Glomerular visceral epithelial cell (primary cell): ENCODE measurements around the gene MED1.
"Not testable (repeated sequence)": the region's sequence is repeated elsewhere in the genome, so short reads cannot be mapped to it uniquely, and the experiment has no call there.

ENCODE experiments used
- DNase-seq: peaks from one replicate; pipeline ENCODE4 v3.0.0-alpha.2; 2016; ENCODE audit errors: extremely low spot score

The MED1 gene

GRCh38 chr17:39450847-39451581 lies at the start of gene MED1:
MED1 (minus strand) TSS chr17:39451263; CDS start chr17:39451062, 201 bp downstream.
- DNase-seq, result peak; percentile 98

GRCh38 chr17:39496921-39497320 lies 45.9 kb upstream of the MED1 start:
- not testable (repeated sequence) for DNase-seq

GRCh38 chr17:39487946-39488345 lies 36.9 kb upstream of the MED1 start:
- DNase-seq, result peak; percentile 6

GRCh38 chr17:39487490-39487889 lies 36.4 kb upstream of the MED1 start:
- not testable (repeated sequence) for DNase-seq

GRCh38 chr17:39486242-39486641 lies 35.2 kb upstream of the MED1 start:
- DNase-seq, result no peak

GRCh38 chr17:39485555-39485954 lies 34.5 kb upstream of the MED1 start:
- peak; percentile 87 for DNase-seq

- no peak for DNase-seq
These were observed 33.1 kb upstream of the MED1 start for GRCh38 chr17:39484178-39484577.

- no peak for DNase-seq
These were observed 32.4 kb upstream of the MED1 start for GRCh38 chr17:39483506-39483905.

- DNase-seq, result not testable (repeated sequence)
These were observed 28.6 kb upstream of the MED1 start for GRCh38 chr17:39479631-39480030.

GRCh38 chr17:39473310-39473709 lies 22.2 kb upstream of the MED1 start:
- no peak for DNase-seq

- not testable (repeated sequence) for DNase-seq
These were observed 17.5 kb upstream of the MED1 start for GRCh38 chr17:39468610-39469009.

- DNase-seq, result not testable (repeated sequence)
These were observed 13.6 kb upstream of the MED1 start for GRCh38 chr17:39464639-39465181.

- DNase-seq, result peak; percentile 12
These were observed 11.7 kb upstream of the MED1 start for GRCh38 chr17:39462631-39463375.

GRCh38 chr17:39461926-39462569 lies 11.0 kb upstream of the MED1 start:
- no peak for DNase-seq

- DNase-seq, result peak; percentile 99
These were observed 10.3 kb upstream of the MED1 start, which contains the start of gene CDK12 for GRCh38 chr17:39461113-39461925. CDK12 (plus strand) TSS chr17:39461486; CDS start chr17:39462072, 586 bp downstream.

GRCh38 chr17:39455919-39456318 lies 4.9 kb upstream of the MED1 start:
- no peak for DNase-seq

- no peak for DNase-seq
These were observed 1.0 kb downstream of the MED1 start for GRCh38 chr17:39450051-39450450.

- no peak for DNase-seq
These were observed 3.5 kb downstream of the MED1 start for GRCh38 chr17:39447561-39447960.

- no peak for DNase-seq
These were observed 7.7 kb downstream of the MED1 start for GRCh38 chr17:39443326-39443725.

GRCh38 chr17:39439868-39440267 lies 11.2 kb downstream of the MED1 start:
- DNase-seq, result not testable (repeated sequence)

GRCh38 chr17:39429600-39429999 lies 21.5 kb downstream of the MED1 start:
- no peak for DNase-seq
